Measurements from ENCODE around the gene KRT20.

GRCh38 chr17:40903129-40903847 lies 18.2 kb upstream of the KRT20 start:
- no peak for TF ChIP-seq CTCF (IDR thresholded peaks at IDR 0.05)
- TF ChIP-seq EP300 (IDR thresholded peaks at IDR 0.05), result no peak
- TF ChIP-seq POLR2A (IDR thresholded peaks at IDR 0.05), result no peak
